WTC11 (cell line): ENCODE results near the gene HIPK2. TPM values are rescaled to one million over a fixed set of nuclear protein-coding genes. Genes with fewer than 3 reads are reported as not detected.

Source experiments
- ATAC-seq: fragments of 200-7000 bp; cut with Tn5 transposase; 2 replicates; pipeline ENCODE4 v1.10.0; 2021; ENCODE audit warnings: mild to moderate bottlenecking, moderate library complexity
- CTCF ChIA-PET: fragments of 300-600 bp; sonication (Branson Sonifier 250); formaldehyde crosslinking; loops from one replicate; lab custom pipeline; 2021; ENCODE audit warnings: antibody characterized with exemption; lab: Charles Lee
- POLR2A ChIA-PET: fragments of 350-600 bp; sonication (Branson Sonifier 250); formaldehyde crosslinking; loops from one replicate; lab custom pipeline; 2021; ENCODE audit warnings: antibody characterized with exemption; lab: Charles Lee
- DNase-seq: peaks from one replicate; pipeline ENCODE4 v3.0.0; 2021; ENCODE audit warnings: low spot score
- H3K27ac Mint-ChIP-seq: 2 replicates; pipeline ENCODE4 v1.8.0; 2021; ENCODE audit warnings: mixed read lengths
- H3K27me3 Mint-ChIP-seq: 2 replicates; pipeline ENCODE4 v1.8.0; 2021; ENCODE audit warnings: low read depth, mild to moderate bottlenecking, moderate library complexity, mixed read lengths
- H3K36me3 Mint-ChIP-seq: 2 replicates; pipeline ENCODE4 v1.8.0; 2021; ENCODE audit warnings: mixed read lengths
- H3K4me1 Mint-ChIP-seq: 2 replicates; pipeline ENCODE4 v1.8.0; 2022; ENCODE audit warnings: mixed read lengths
- H3K4me3 Mint-ChIP-seq: 2 replicates; pipeline ENCODE4 v1.8.0; 2021; ENCODE audit warnings: mild to moderate bottlenecking, moderate library complexity, mixed read lengths
- H3K9me3 Mint-ChIP-seq: 2 replicates; pipeline ENCODE4 v1.8.0; 2021; ENCODE audit warnings: mixed read lengths
- ATF1 ChIP-seq: sonication (generic); formaldehyde crosslinking; IDR thresholded peaks from 2 replicates; pipeline ENCODE4 v1.8.1; 2023; ENCODE audit warnings: mild to moderate bottlenecking, moderate library complexity, missing genetic modification reagents
- CREB1 ChIP-seq: sonication (generic); formaldehyde crosslinking; IDR thresholded peaks from 2 replicates; pipeline ENCODE4 v1.8.0; 2023; ENCODE audit warnings: mild to moderate bottlenecking, missing genetic modification reagents
- FOXK1 ChIP-seq: sonication (generic); formaldehyde crosslinking; IDR thresholded peaks from 2 replicates; pipeline ENCODE4 v1.8.0; 2022; ENCODE audit warnings: mild to moderate bottlenecking, moderate library complexity, missing genetic modification reagents
- IRF2 ChIP-seq: sonication (generic); formaldehyde crosslinking; IDR thresholded peaks from 2 replicates; pipeline ENCODE4 v1.8.0; 2022; ENCODE audit warnings: low read depth, missing genetic modification reagents, borderline replicate concordance
- MYBL2 ChIP-seq: sonication (generic); formaldehyde crosslinking; IDR thresholded peaks from 2 replicates; pipeline ENCODE4 v1.8.1; 2023; ENCODE audit warnings: mild to moderate bottlenecking, moderate library complexity, missing genetic modification reagents
- NFE2L1 ChIP-seq: sonication (generic); formaldehyde crosslinking; IDR thresholded peaks from 2 replicates; pipeline ENCODE4 v1.8.1; 2023; ENCODE audit warnings: missing genetic modification reagents
- NR3C1 ChIP-seq: sonication (generic); formaldehyde crosslinking; conservative IDR thresholded peaks from 2 replicates; pipeline ENCODE4 v1.8.1; 2023; ENCODE audit warnings: low read depth, mild to moderate bottlenecking, missing genetic modification reagents
- ZNF317 ChIP-seq: sonication (generic); formaldehyde crosslinking; IDR thresholded peaks from 2 replicates; pipeline ENCODE4 v1.8.1; 2023; ENCODE audit warnings: low read depth, mild to moderate bottlenecking, moderate library complexity, missing genetic modification reagents, borderline replicate concordance
- ZNF396 ChIP-seq: fragments of 250-450 bp; sonication (Bioruptor Pico); IDR thresholded peaks from 2 replicates; pipeline ENCODE4 v1.8.0; 2021; ENCODE audit warnings: mild to moderate bottlenecking, moderate library complexity, borderline replicate concordance
- total RNA-seq: library from RNA; stranded (reverse); gene quantifications from 3 replicates; pipeline ENCODE4 v1.2.3, GENCODE V29; 2021
- TF ChIP-seq, protein P1 (sequence below): sonication (generic); formaldehyde crosslinking; IDR thresholded peaks from 2 replicates; pipeline ENCODE4 v1.8.1; 2023; ENCODE audit warnings: mild to moderate bottlenecking, moderate library complexity, missing genetic modification reagents
- TF ChIP-seq, protein P2 (sequence below): sonication (generic); formaldehyde crosslinking; IDR thresholded peaks from 2 replicates; pipeline ENCODE4 v1.8.1; 2023; ENCODE audit warnings: mild to moderate bottlenecking, missing genetic modification reagents, borderline replicate concordance
- TF ChIP-seq, protein P3 (sequence below): sonication (generic); formaldehyde crosslinking; IDR thresholded peaks from 2 replicates; pipeline ENCODE4 v1.8.0; 2022; ENCODE audit warnings: mild to moderate bottlenecking, missing genetic modification reagents
- TF ChIP-seq, protein P4 (sequence below): fragments of 250-450 bp; sonication (Bioruptor Pico); IDR thresholded peaks from 2 replicates; pipeline ENCODE4 v1.9.0; 2021; ENCODE audit warnings: mild to moderate bottlenecking
- TF ChIP-seq, protein P5 (sequence below): fragments of 200-600 bp; IDR thresholded peaks from 2 replicates; pipeline ENCODE4 v1.8.0; 2022; ENCODE audit warnings: antibody characterized with exemption
- TF ChIP-seq, protein P6 (sequence below): fragments of 250-450 bp; sonication (Bioruptor Pico); IDR thresholded peaks from 2 replicates; pipeline ENCODE4 v1.9.0; 2021; ENCODE audit warnings: mild to moderate bottlenecking, borderline replicate concordance
- TF ChIP-seq, protein P7 (sequence below): fragments of 250-450 bp; sonication (Bioruptor Pico); IDR thresholded peaks from 2 replicates; pipeline ENCODE4 v2.1.2; 2022; ENCODE audit warnings: mild to moderate bottlenecking, moderate library complexity

The HIPK2 gene
- total RNA-seq, 1 experiment from 2014 or later = 25.3 TPM

DNA sequence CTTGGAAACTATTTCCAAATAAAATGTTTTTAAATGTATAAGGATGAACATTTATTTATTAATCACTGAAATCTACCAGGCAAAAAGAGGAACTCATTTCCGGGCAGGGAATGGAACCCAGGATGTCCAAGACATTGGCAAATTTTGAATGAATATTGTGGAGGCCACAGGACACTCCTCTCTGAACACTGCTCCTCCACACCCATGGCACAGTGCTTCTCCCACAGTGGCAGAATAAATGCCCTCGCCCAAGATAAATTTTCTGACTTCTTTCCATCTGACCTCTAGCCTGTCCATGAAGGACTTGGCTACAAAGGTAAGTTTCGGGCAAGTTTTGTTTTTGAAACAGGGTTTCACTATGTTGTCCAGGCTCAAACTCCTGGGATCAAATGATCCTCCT, 39.0 kb downstream of the HIPK2 start (continued):
- TF ChIP-seq, protein P1, sequence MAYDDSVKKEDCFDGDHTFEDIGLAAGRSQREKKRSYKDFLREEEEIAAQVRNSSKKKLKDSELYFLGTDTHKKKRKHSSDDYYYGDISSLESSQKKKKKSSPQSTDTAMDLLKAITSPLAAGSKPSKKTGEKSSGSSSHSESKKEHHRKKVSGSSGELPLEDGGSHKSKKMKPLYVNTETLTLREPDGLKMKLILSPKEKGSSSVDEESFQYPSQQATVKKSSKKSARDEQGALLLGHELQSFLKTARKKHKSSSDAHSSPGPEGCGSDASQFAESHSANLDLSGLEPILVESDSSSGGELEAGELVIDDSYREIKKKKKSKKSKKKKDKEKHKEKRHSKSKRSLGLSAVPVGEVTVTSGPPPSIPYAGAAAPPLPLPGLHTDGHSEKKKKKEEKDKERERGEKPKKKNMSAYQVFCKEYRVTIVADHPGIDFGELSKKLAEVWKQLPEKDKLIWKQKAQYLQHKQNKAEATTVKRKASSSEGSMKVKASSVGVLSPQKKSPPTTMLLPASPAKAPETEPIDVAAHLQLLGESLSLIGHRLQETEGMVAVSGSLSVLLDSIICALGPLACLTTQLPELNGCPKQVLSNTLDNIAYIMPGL (CRISPR knock-in tag) = no peak
- no peak for TF ChIP-seq FOXK1 (CRISPR knock-in tag)
- no peak for TF ChIP-seq CREB1 (CRISPR knock-in tag)
- no peak for TF ChIP-seq NR3C1 (CRISPR knock-in tag)
- TF ChIP-seq, protein P2, sequence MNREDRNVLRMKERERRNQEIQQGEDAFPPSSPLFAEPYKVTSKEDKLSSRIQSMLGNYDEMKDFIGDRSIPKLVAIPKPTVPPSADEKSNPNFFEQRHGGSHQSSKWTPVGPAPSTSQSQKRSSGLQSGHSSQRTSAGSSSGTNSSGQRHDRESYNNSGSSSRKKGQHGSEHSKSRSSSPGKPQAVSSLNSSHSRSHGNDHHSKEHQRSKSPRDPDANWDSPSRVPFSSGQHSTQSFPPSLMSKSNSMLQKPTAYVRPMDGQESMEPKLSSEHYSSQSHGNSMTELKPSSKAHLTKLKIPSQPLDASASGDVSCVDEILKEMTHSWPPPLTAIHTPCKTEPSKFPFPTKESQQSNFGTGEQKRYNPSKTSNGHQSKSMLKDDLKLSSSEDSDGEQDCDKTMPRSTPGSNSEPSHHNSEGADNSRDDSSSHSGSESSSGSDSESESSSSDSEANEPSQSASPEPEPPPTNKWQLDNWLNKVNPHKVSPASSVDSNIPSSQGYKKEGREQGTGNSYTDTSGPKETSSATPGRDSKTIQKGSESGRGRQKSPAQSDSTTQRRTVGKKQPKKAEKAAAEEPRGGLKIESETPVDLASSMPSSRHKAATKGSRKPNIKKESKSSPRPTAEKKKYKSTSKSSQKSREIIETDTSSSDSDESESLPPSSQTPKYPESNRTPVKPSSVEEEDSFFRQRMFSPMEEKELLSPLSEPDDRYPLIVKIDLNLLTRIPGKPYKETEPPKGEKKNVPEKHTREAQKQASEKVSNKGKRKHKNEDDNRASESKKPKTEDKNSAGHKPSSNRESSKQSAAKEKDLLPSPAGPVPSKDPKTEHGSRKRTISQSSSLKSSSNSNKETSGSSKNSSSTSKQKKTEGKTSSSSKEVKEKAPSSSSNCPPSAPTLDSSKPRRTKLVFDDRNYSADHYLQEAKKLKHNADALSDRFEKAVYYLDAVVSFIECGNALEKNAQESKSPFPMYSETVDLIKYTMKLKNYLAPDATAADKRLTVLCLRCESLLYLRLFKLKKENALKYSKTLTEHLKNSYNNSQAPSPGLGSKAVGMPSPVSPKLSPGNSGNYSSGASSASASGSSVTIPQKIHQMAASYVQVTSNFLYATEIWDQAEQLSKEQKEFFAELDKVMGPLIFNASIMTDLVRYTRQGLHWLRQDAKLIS = no peak
- TF ChIP-seq NFE2L1 = no peak

DNA sequence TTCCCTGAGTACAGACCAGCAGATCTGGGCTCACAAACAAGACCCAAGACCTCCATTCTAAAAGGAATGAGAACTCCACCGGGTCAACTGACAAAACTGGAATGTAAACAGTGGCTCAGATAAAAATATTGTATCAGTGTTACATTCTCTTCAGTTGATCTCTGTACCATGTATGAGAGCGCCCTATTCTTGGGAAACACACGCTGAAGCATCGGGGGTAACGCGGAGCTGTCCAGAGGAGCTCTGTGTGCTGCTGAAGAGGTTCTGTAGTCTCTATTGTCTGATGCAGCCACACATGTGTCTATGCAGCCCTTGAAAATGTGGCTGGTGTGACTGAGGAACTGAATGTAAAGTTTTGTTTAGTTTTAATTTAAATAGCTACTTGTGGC, 39.7 kb downstream of the HIPK2 start:
- DNase-seq = no peak
- H3K4me1 Mint-ChIP-seq = peaks cover 20% of the 10 kb centered on the region
- CTCF ChIA-PET = interaction anchor here (1.4 to 2.1 kb wide), 7 partner anchors 9 to 265 kb away, joined by 3 to 7 read pairs (median 4); no protein-coding TSS in a partner anchor
- no peaks in the 10 kb centered on the region for H3K27me3 Mint-ChIP-seq
- TF ChIP-seq ZNF396 = no peak
- TF ChIP-seq, all 79 proteins: peak for 0
- Mint-ChIP-seq H3K27ac (peak overlapping the region; percentile 38; the same call in 1 of the 2 replicates), H3K4me3 (no peak overlapping the region), H3K9me3 (0 out of 2 replicates have a peak, but pooled peaks cover 1% of the 10 kb centered on the region), H3K36me3 (no peaks in the 10 kb centered on the region)
- POLR2A ChIA-PET = no interaction called here
- ATAC-seq = no peak

DNA sequence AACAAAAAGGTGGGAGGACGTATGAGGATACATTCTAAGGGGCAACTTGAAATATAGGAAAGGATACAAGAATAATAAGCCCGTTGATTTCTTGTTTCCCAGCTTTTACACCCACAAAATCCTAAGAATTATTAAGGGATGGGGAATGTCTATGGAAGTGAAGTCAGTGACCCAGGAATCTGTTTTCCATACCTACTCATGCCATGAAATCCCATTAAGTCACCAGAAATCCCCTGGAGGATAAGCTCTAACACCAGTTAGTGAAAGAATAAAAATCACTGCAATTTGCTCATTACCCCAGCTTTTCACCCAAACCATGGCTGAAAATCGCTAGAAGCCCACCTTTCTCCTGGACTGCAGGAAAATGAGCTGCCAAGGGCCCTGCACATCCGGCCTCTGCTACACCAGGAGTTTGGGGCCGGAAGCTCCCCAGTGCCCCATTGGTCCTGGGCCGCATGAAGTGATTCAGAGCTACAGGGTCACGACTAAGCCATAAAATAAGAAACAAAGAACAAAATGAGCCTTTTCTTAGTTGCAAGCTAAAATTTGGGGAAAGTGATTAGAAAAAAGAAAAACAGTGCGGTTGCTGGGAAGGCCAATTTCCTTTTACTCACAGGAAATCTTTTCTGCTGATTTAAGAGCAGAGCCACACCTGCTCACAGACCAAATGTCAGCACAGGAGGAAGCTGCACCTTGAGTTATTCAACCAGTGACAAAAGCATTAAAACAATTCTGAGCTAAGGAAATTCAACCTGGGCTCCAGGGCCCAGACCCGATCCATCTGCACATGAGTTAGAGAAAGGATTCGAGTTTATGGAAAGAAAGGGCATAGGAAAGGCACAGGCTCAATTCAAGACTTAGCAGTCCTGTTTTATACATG, 40.3 kb downstream of the HIPK2 start:
- Mint-ChIP-seq H3K27ac (0 out of 2 replicates have a peak overlapping the region, but pooled peaks have one; percentile 9), H3K27me3 (no peaks in the 10 kb centered on the region), H3K4me3 (no peak overlapping the region), H3K36me3 (no peaks in the 10 kb centered on the region), H3K4me1 (peaks cover 20% of the 10 kb centered on the region), H3K9me3 (0 out of 2 replicates have a peak, but pooled peaks cover 5% of the 10 kb centered on the region)
- ATAC-seq (peak; percentile 59), DNase-seq (no peak)
- POLR2A ChIA-PET = interaction anchor here (0.9 kb wide), 1 partner anchor 8 kb away, joined by 3 read pairs; no protein-coding TSS in a partner anchor
- CTCF ChIA-PET = interaction anchor here (0.7 to 2.1 kb wide), 9 partner anchors 10 to 303 kb away, joined by 3 to 7 read pairs (median 4); no protein-coding TSS in a partner anchor
- TF ChIP-seq ZNF317 (no peak), MYBL2 (CRISPR knock-in tag) (no peak), ATF1 (CRISPR knock-in tag) (no peak), IRF2 (CRISPR knock-in tag) (no peak)
- TF ChIP-seq, protein P3, sequence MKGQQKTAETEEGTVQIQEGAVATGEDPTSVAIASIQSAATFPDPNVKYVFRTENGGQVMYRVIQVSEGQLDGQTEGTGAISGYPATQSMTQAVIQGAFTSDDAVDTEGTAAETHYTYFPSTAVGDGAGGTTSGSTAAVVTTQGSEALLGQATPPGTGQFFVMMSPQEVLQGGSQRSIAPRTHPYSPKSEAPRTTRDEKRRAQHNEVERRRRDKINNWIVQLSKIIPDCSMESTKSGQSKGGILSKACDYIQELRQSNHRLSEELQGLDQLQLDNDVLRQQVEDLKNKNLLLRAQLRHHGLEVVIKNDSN (CRISPR knock-in tag) = no peak
- TF ChIP-seq, protein P4, sequence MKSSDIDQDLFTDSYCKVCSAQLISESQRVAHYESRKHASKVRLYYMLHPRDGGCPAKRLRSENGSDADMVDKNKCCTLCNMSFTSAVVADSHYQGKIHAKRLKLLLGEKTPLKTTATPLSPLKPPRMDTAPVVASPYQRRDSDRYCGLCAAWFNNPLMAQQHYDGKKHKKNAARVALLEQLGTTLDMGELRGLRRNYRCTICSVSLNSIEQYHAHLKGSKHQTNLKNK = no peak
- TF ChIP-seq, protein P5, sequence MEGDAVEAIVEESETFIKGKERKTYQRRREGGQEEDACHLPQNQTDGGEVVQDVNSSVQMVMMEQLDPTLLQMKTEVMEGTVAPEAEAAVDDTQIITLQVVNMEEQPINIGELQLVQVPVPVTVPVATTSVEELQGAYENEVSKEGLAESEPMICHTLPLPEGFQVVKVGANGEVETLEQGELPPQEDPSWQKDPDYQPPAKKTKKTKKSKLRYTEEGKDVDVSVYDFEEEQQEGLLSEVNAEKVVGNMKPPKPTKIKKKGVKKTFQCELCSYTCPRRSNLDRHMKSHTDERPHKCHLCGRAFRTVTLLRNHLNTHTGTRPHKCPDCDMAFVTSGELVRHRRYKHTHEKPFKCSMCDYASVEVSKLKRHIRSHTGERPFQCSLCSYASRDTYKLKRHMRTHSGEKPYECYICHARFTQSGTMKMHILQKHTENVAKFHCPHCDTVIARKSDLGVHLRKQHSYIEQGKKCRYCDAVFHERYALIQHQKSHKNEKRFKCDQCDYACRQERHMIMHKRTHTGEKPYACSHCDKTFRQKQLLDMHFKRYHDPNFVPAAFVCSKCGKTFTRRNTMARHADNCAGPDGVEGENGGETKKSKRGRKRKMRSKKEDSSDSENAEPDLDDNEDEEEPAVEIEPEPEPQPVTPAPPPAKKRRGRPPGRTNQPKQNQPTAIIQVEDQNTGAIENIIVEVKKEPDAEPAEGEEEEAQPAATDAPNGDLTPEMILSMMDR = no peak
- TF ChIP-seq, protein P6, sequence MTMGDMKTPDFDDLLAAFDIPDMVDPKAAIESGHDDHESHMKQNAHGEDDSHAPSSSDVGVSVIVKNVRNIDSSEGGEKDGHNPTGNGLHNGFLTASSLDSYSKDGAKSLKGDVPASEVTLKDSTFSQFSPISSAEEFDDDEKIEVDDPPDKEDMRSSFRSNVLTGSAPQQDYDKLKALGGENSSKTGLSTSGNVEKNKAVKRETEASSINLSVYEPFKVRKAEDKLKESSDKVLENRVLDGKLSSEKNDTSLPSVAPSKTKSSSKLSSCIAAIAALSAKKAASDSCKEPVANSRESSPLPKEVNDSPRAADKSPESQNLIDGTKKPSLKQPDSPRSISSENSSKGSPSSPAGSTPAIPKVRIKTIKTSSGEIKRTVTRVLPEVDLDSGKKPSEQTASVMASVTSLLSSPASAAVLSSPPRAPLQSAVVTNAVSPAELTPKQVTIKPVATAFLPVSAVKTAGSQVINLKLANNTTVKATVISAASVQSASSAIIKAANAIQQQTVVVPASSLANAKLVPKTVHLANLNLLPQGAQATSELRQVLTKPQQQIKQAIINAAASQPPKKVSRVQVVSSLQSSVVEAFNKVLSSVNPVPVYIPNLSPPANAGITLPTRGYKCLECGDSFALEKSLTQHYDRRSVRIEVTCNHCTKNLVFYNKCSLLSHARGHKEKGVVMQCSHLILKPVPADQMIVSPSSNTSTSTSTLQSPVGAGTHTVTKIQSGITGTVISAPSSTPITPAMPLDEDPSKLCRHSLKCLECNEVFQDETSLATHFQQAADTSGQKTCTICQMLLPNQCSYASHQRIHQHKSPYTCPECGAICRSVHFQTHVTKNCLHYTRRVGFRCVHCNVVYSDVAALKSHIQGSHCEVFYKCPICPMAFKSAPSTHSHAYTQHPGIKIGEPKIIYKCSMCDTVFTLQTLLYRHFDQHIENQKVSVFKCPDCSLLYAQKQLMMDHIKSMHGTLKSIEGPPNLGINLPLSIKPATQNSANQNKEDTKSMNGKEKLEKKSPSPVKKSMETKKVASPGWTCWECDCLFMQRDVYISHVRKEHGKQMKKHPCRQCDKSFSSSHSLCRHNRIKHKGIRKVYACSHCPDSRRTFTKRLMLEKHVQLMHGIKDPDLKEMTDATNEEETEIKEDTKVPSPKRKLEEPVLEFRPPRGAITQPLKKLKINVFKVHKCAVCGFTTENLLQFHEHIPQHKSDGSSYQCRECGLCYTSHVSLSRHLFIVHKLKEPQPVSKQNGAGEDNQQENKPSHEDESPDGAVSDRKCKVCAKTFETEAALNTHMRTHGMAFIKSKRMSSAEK (CRISPR knock-in tag) = no peak
- TF ChIP-seq, protein P7, sequence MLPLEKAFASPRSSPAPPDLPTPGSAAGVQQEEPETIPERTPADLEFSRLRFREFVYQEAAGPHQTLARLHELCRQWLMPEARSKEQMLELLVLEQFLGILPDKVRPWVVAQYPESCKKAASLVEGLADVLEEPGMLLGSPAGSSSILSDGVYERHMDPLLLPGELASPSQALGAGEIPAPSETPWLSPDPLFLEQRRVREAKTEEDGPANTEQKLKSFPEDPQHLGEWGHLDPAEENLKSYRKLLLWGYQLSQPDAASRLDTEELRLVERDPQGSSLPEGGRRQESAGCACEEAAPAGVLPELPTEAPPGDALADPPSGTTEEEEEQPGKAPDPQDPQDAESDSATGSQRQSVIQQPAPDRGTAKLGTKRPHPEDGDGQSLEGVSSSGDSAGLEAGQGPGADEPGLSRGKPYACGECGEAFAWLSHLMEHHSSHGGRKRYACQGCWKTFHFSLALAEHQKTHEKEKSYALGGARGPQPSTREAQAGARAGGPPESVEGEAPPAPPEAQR (CRISPR knock-in tag) = no peak
